HepG2 (cell line): ENCODE data around the gene RPL26. TPM values are rescaled to one million over a fixed set of nuclear protein-coding genes. Genes with fewer than 3 reads are reported as not detected.

Source experiments
- BCL6 ChIP-seq: IDR thresholded peaks from 2 replicates; pipeline ENCODE4 v1.6.1; 2016; ENCODE audit warnings: missing genetic modification reagents, missing compliant biosample characterization
- BCLAF1 ChIP-seq: fragments of 450-650 bp; IDR thresholded peaks from 2 replicates; pipeline ENCODE4 v1.6.1; 2017; ENCODE audit warnings: mild to moderate bottlenecking
- CCDC6 ChIP-seq: sonication (generic); formaldehyde crosslinking; IDR thresholded peaks from 2 replicates; pipeline ENCODE4 v1.8.1; 2022; ENCODE audit warnings: mild to moderate bottlenecking, missing genetic modification reagents, moderate library complexity
- FOXK1 ChIP-seq: sonication (generic); formaldehyde crosslinking; IDR thresholded peaks from 2 replicates; pipeline ENCODE4 v1.4.0; 2020; ENCODE audit warnings: low read depth, missing genetic modification reagents, borderline replicate concordance
- FOXO1 ChIP-seq: sonication (generic); formaldehyde crosslinking; IDR thresholded peaks from 2 replicates; pipeline ENCODE4 v1.4.0; 2020; ENCODE audit warnings: missing genetic modification reagents
- HOXA5 ChIP-seq: sonication (generic); formaldehyde crosslinking; IDR thresholded peaks from 2 replicates; pipeline ENCODE4 v1.4.0; 2020; ENCODE audit warnings: missing genetic modification reagents
- KDM6A ChIP-seq: IDR thresholded peaks from 2 replicates; pipeline ENCODE4 v1.6.1; 2016; ENCODE audit warnings: low read depth
- KLF15 ChIP-seq: sonication (generic); formaldehyde crosslinking; IDR thresholded peaks from 2 replicates; pipeline ENCODE4 v1.8.1; 2023; ENCODE audit warnings: borderline replicate concordance, mild to moderate bottlenecking, inconsistent platforms, missing genetic modification reagents, mixed read lengths
- KLF16 ChIP-seq, 2 experiments: sonication (generic) in 1 of 2; formaldehyde crosslinking in 1 of 2; IDR thresholded peaks; 2 replicates each; pipeline versions ENCODE4 v1.6.1 to v1.8.0; 2016 to 2023; ENCODE audit warnings: missing genetic modification reagents in 2 of 2, missing compliant biosample characterization in 1 of 2
- KLF6 ChIP-seq: IDR thresholded peaks from 2 replicates; pipeline ENCODE4 v1.8.0; 2016; ENCODE audit warnings: missing biosample characterization, missing genetic modification reagents
- MATR3 ChIP-seq: sonication (generic); formaldehyde crosslinking; IDR thresholded peaks from 2 replicates; pipeline ENCODE4 v1.4.0; 2020; ENCODE audit warnings: missing genetic modification reagents
- MED1 ChIP-seq: sonication (generic); formaldehyde crosslinking; IDR thresholded peaks from 2 replicates; pipeline ENCODE4 v1.4.0; 2020; ENCODE audit warnings: missing genetic modification reagents
- NCOA1 ChIP-seq: sonication (generic); formaldehyde crosslinking; IDR thresholded peaks from 2 replicates; pipeline ENCODE4 v1.9.0; 2021; ENCODE audit warnings: missing genetic modification reagents
- RARA ChIP-seq: IDR thresholded peaks from 2 replicates; pipeline ENCODE4 v1.6.1; 2016; ENCODE audit warnings: missing genetic modification reagents, missing compliant biosample characterization
- SIN3A ChIP-seq: IDR thresholded peaks from 2 replicates; pipeline ENCODE4 v1.6.1; 2011; ENCODE audit warnings: low read depth, mild to moderate bottlenecking, control low read depth, low read length, borderline replicate concordance
- SOX5 ChIP-seq: IDR thresholded peaks from 2 replicates; pipeline ENCODE4 v1.6.1; 2016; ENCODE audit warnings: borderline replicate concordance
- TEF ChIP-seq: sonication (generic); formaldehyde crosslinking; IDR thresholded peaks from 2 replicates; pipeline ENCODE4 v1.5.0; 2020; ENCODE audit warnings: missing genetic modification reagents
- THRA ChIP-seq: sonication (generic); formaldehyde crosslinking; IDR thresholded peaks from 2 replicates; pipeline ENCODE4 v1.4.0; 2020; ENCODE audit warnings: missing genetic modification reagents, borderline replicate concordance
- ZIK1 ChIP-seq: sonication (generic); formaldehyde crosslinking; IDR thresholded peaks from 2 replicates; pipeline ENCODE4 v1.5.0; 2020; ENCODE audit warnings: mild to moderate bottlenecking, low read depth, missing genetic modification reagents, borderline replicate concordance
- ZNF235 ChIP-seq: sonication (generic); formaldehyde crosslinking; IDR thresholded peaks from 2 replicates; pipeline ENCODE4 v1.8.1; 2023; ENCODE audit warnings: mild to moderate bottlenecking, missing genetic modification reagents, borderline replicate concordance
- ZNF614 ChIP-seq: IDR thresholded peaks from 2 replicates; pipeline ENCODE4 v1.6.1; 2018; ENCODE audit warnings: missing biosample characterization, missing genetic modification reagents, inconsistent platforms, borderline replicate concordance
- polyA plus RNA-seq, 8 experiments: library from polyadenylated mRNA; depleted of rRNA in 3 of 8; stranded (reverse) in 7 of 8; unstranded in 1 of 8; fragments of >200 nt; fragmentation: Illumina TruSeq in 4 of 8; extraction: Trizol in 4 of 8; gene quantifications; 2 replicates each; pipeline versions ENCODE4 v1.2.1 to v1.2.3, GENCODE V29; 2011 to 2016; ENCODE audit warnings: low read depth in 4 of 8, missing spikeins in 1 of 8, mixed read lengths in 1 of 8; ENCODE audit not compliant: insufficient read depth in 1 of 8
- total RNA-seq, 5 experiments: library from RNA; depleted of rRNA; stranded (reverse); fragments of >200 nt; fragmentation: Illumina TruSeq; extraction: Trizol; gene quantifications; 2 replicates each; pipeline ENCODE4 v1.2.3, GENCODE V29; 2016; ENCODE audit warnings: low read depth in 1 of 5

The RPL26 gene
- total and polyA plus RNA-seq, 2 of the 13 experiments (the other 11 are each of a cell fraction or from before 2014, with no cell fraction given): 2,817 to 3,529 TPM

GRCh38 chr17:8417806-8418205, 34.8 kb upstream of the RPL26 start (continued):
- TF ChIP-seq NCOA1 (CRISPR knock-in tag) (no peak), SOX5 (CRISPR knock-in tag) (peak; percentile 45; the same call in 1 of the 2 replicates), CCDC6 (no peak), ZIK1 (CRISPR knock-in tag) (no peak), FOXO1 (CRISPR knock-in tag) (peak; percentile 81), MATR3 (CRISPR knock-in tag) (no peak), ZNF235 (no peak), RARA (CRISPR knock-in tag) (peak; percentile 34; the same call in 1 of the 2 replicates), TEF (CRISPR knock-in tag) (no peak), MED1 (CRISPR knock-in tag) (peak; percentile 39; the same call in 1 of the 2 replicates), BCL6 (CRISPR knock-in tag) (no peak), KDM6A (CRISPR knock-in tag) (0 out of 2 replicates have a peak, but pooled peaks have one; percentile 37), SIN3A (no peak), KLF6 (CRISPR knock-in tag) (peak; percentile 87), ZNF614 (no peak), KLF15 (no peak), THRA (CRISPR knock-in tag) (0 out of 2 replicates have a peak, but pooled peaks have one; percentile 12), FOXK1 (peak; percentile 82; the same call in 1 of the 2 replicates), KLF16 (CRISPR knock-in tag; IDR thresholded peaks at IDR 0.05) (peak in 1 of 2 experiments; percentile 63; a peak in 2 of 4 replicates), BCLAF1 (no peak), HOXA5 (CRISPR knock-in tag) (0 out of 2 replicates have a peak, but pooled peaks have one; percentile 28)
